PC-3 (cell line): ENCODE results near the gene EN2. TPM values are rescaled to one million over a fixed set of nuclear protein-coding genes. Genes with fewer than 3 reads are reported as not detected.

Experiments used
- ATAC-seq: fragments of 200-7000 bp; cut with Tn5 transposase; 2 replicates; pipeline ENCODE4 v1.9.1; 2020; ENCODE audit warnings: mild to moderate bottlenecking, moderate library complexity
- BruUV-seq: library from RNA; stranded (reverse); fragments of 400-500 nt; replicated peaks from 2 replicates; lab custom pipeline; 2021; lab: Mats Ljungman, UMichigan
- CTCF ChIA-PET: fragments of 300-600 bp; sonication (Branson Sonifier 250); formaldehyde crosslinking; loops from one replicate; lab custom pipeline; 2022; ENCODE audit warnings: antibody characterized with exemption; lab: Charles Lee
- POLR2A ChIA-PET: fragments of 300-600 bp; sonication (Branson Sonifier 250); formaldehyde crosslinking; loops from one replicate; lab custom pipeline; 2022; ENCODE audit warnings: antibody characterized with exemption; ENCODE audit not compliant: unreplicated experiment; lab: Charles Lee
- DNase-seq: peaks from one replicate; pipeline ENCODE4 v3.0.0-alpha.2; 2015
- H2AFZ ChIP-seq: fragments of 300-600 bp; sonication (generic); 2 replicates; pipeline ENCODE4 v1.6.0; 2016; ENCODE audit warnings: antibody characterized with exemption, low read length
- H3F3A ChIP-seq: fragments of 300-600 bp; sonication (generic); one replicate; pipeline ENCODE4 v1.6.0; 2017; ENCODE audit warnings: antibody characterized with exemption, low read length, control low read depth, mild to moderate bottlenecking; ENCODE audit not compliant: unreplicated experiment
- H3K27ac ChIP-seq: fragments of 300-600 bp; sonication (generic); 2 replicates; pipeline ENCODE4 v1.5.1; 2016; ENCODE audit warnings: mild to moderate bottlenecking, low read length
- H3K27me3 ChIP-seq: fragments of 300-600 bp; sonication (generic); 2 replicates; pipeline ENCODE4 v1.6.1; 2016; ENCODE audit warnings: low read length, mixed read lengths
- H3K36me3 ChIP-seq: fragments of 300-600 bp; sonication (generic); 2 replicates; pipeline ENCODE4 v1.6.1; 2016; ENCODE audit warnings: low read depth, mixed run types, low read length, mixed read lengths
- H3K4me1 ChIP-seq: fragments of 300-600 bp; sonication (generic); 2 replicates; pipeline ENCODE4 v1.5.1; 2016; ENCODE audit warnings: low read length; ENCODE audit not compliant: insufficient read depth
- H3K4me2 ChIP-seq: fragments of 300-600 bp; sonication (generic); 2 replicates; pipeline ENCODE4 v1.6.0; 2016; ENCODE audit warnings: low read length
- H3K4me3 ChIP-seq: fragments of 300-600 bp; sonication (generic); 2 replicates; pipeline ENCODE4 v1.5.1; 2016; ENCODE audit warnings: mild to moderate bottlenecking, low read length, mixed read lengths
- H3K79me2 ChIP-seq: fragments of 300-600 bp; sonication (generic); 2 replicates; pipeline ENCODE4 v1.6.1; 2017; ENCODE audit warnings: low read length, mixed read lengths
- H3K9ac ChIP-seq: fragments of 300-600 bp; sonication (generic); 2 replicates; pipeline ENCODE4 v1.6.0; 2016; ENCODE audit warnings: mild to moderate bottlenecking, low read length
- H3K9me2 ChIP-seq: fragments of 300-600 bp; sonication (generic); replicated peaks from 2 replicates; pipeline ENCODE4 v1.6.1; 2016; ENCODE audit warnings: mixed run types, low read length, mixed read lengths
- H3K9me3 ChIP-seq: fragments of 300-600 bp; sonication (generic); 2 replicates; pipeline ENCODE4 v1.6.1; 2016; ENCODE audit warnings: low read length, mixed read lengths
- H4K20me1 ChIP-seq: fragments of 300-600 bp; sonication (generic); 2 replicates; pipeline ENCODE4 v1.6.1; 2016; ENCODE audit warnings: low read length, mixed read lengths
- CTCF ChIP-seq: fragments of 300-600 bp; sonication (generic); conservative IDR thresholded peaks from 2 replicates; pipeline ENCODE4 v1.5.1; 2017; ENCODE audit warnings: antibody characterized with exemption, low read depth, mild to moderate bottlenecking, low read length
- EZH2 ChIP-seq: fragments of 300-600 bp; sonication (generic); IDR thresholded peaks from one replicate; pipeline ENCODE4 v1.6.1; 2017; ENCODE audit warnings: antibody characterized with exemption, mild to moderate bottlenecking, low read length; ENCODE audit not compliant: unreplicated experiment
- EZH2phosphoT487 ChIP-seq: fragments of 300-600 bp; sonication (generic); IDR thresholded peaks from 2 replicates; pipeline ENCODE4 v1.6.1; 2018; ENCODE audit warnings: mild to moderate bottlenecking, antibody characterized with exemption, low read length, borderline replicate concordance
- intact Hi-C: fragments of 100-400 bp; cut with micrococcal nuclease; formaldehyde crosslinking; loops from 2 replicates; pipeline ENCODE4 v1.9.0; 2023
- total RNA-seq: library from RNA; depleted of rRNA; stranded (reverse); fragments of >200 nt; gene quantifications from 2 replicates; pipeline ENCODE4 v1.2.3, GENCODE V29; 2014

EN2 gene
- total RNA-seq, 1 experiment from 2014 or later = 2.3 TPM

- Histone ChIP-seq H3K27me3 (peaks cover 95% of the 10 kb centered on the region), H3F3A (no peaks in the 10 kb centered on the region), H3K36me3 (no peaks in the 10 kb centered on the region), H3K9me2 (no peaks in the 10 kb centered on the region), H3K4me2 (no peak overlapping the region), H2AFZ (no peak overlapping the region), H4K20me1 (no peaks in the 10 kb centered on the region), H3K27ac (no peak overlapping the region), H3K79me2 (no peaks in the 10 kb centered on the region), H3K4me1 (no peaks in the 10 kb centered on the region), H3K4me3 (no peak overlapping the region), H3K9me3 (no peaks in the 10 kb centered on the region), H3K9ac (no peak overlapping the region)
- CTCF ChIA-PET = no interaction called here
- DNase-seq (no peak), ATAC-seq (no peak)
- POLR2A ChIA-PET = no interaction called here
- intact Hi-C loops = no loop called here
- no TSS peak for BruUV-seq
- TF ChIP-seq CTCF = no peak
- TF ChIP-seq EZH2 = no peak
- no peak for TF ChIP-seq EZH2phosphoT487
Measured at GRCh38 chr7:155497149-155497901, 39.4 kb downstream of the EN2 start.

GRCh38 chr7:155505422-155505793, 47.5 kb downstream of the EN2 start:
- BruUV-seq = no TSS peak
- H3K4me1 ChIP-seq = no peaks in the 10 kb centered on the region
- H4K20me1 ChIP-seq = no peaks in the 10 kb centered on the region
- H3K27me3 ChIP-seq = peaks cover 100% of the 10 kb centered on the region
- no peak overlapping the region for H3K9ac ChIP-seq
- intact Hi-C loops = no loop called here
- no peaks in the 10 kb centered on the region for H3K9me3 ChIP-seq
- H3K4me3 ChIP-seq = no peak overlapping the region
- DNase-seq = no peak
- no peak overlapping the region for H3K4me2 ChIP-seq
- ATAC-seq = no peak
- no peak for TF ChIP-seq EZH2phosphoT487
- no peak for TF ChIP-seq EZH2
- TF ChIP-seq CTCF = no peak
- H3K79me2 ChIP-seq = no peaks in the 10 kb centered on the region
- H2AFZ ChIP-seq = no peak overlapping the region
- no peaks in the 10 kb centered on the region for H3K9me2 ChIP-seq
- H3K27ac ChIP-seq = no peak overlapping the region
- no peaks in the 10 kb centered on the region for H3K36me3 ChIP-seq
- no peaks in the 10 kb centered on the region for H3F3A ChIP-seq
- POLR2A ChIA-PET = no interaction called here
- CTCF ChIA-PET = no interaction called here

- no peak for ATAC-seq
- Histone ChIP-seq H3K79me2 (no peaks in the 10 kb centered on the region), H3K27ac (no peak overlapping the region), H2AFZ (no peak overlapping the region), H3K9ac (no peak overlapping the region), H4K20me1 (no peaks in the 10 kb centered on the region), H3K4me2 (no peak overlapping the region), H3F3A (no peaks in the 10 kb centered on the region), H3K9me2 (no peaks in the 10 kb centered on the region), H3K36me3 (no peaks in the 10 kb centered on the region), H3K4me3 (no peak overlapping the region), H3K9me3 (no peaks in the 10 kb centered on the region), H3K4me1 (no peaks in the 10 kb centered on the region), H3K27me3 (peaks cover 100% of the 10 kb centered on the region)
- no TSS peak for BruUV-seq
- CTCF ChIA-PET = no interaction called here
- DNase-seq = no peak
- intact Hi-C loops = no loop called here
- TF ChIP-seq EZH2 = no peak
- POLR2A ChIA-PET = no interaction called here
Measured at GRCh38 chr7:155506854-155507337, 49.0 kb downstream of the EN2 start.
